Hindlimb muscle (tissue), 1 donor: ENCODE measurements around the gene OPRL1. TPM values are rescaled to one million over a fixed set of nuclear protein-coding genes. Genes with fewer than 3 reads are reported as not detected.
A peak's percentile ranks its signal among the peaks of the same experiment; 100 is the strongest.

Experiments used
- DNase-seq: peaks from one replicate; pipeline ENCODE4 v3.0.0-alpha.2; 2013
- polyA plus RNA-seq: library from polyadenylated mRNA; unstranded; fragments of 120-200 nt; gene quantifications from one replicate; pipeline ENCODE4 v1.2.1, GENCODE V29; 2013; ENCODE audit not compliant: insufficient read length

The OPRL1 gene
- 1.1 TPM for polyA plus RNA-seq

- DNase-seq, result no peak
Measured at GRCh38 chr20:64080013-64080812, at the start of gene OPRL1. OPRL1 (plus strand) TSS chr20:64080082; CDS start chr20:64092721, 12,639 bp downstream.

DNA sequence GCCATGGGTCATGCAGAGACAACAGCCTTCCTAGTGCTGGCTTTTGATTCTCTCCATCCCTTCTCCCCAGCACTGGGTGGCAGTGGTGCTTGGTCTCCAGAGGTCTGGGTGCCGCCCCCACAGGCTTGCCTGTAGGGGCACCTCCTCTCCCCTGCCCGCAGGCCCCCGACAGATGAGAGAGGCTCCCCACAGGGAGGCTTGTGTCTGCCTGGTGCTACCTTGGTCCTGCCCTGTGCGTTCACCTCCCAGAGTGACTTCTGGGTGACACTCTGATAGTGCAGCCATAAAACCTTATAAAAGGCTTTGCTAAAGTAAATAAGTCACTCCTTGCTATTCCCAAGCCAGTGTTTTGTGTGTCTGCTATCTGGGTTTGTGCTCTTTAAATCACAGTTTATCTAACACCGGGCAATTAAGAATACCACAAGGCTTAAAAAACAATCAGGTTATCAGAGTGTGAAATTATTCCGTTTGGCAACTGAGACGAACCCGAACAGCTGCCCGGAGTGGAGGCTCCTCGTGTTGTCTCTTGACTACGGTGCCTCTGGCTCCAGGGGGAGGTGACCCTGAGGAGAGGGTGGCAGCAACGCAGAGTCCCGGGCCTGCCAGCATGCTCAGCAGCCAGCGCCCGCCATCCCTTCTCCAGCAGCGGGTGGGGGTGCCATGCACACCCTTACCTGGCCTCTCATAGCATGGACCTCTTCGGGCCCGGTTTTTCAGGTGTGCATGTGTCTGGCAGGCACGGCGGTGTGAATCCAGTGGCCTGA, 49.3 kb upstream of the OPRL1 start:
- DNase-seq, result no peak

GRCh38 chr20:64031822-64032314, 48.0 kb upstream of the OPRL1 start:
- DNase-seq, result no peak

DNA sequence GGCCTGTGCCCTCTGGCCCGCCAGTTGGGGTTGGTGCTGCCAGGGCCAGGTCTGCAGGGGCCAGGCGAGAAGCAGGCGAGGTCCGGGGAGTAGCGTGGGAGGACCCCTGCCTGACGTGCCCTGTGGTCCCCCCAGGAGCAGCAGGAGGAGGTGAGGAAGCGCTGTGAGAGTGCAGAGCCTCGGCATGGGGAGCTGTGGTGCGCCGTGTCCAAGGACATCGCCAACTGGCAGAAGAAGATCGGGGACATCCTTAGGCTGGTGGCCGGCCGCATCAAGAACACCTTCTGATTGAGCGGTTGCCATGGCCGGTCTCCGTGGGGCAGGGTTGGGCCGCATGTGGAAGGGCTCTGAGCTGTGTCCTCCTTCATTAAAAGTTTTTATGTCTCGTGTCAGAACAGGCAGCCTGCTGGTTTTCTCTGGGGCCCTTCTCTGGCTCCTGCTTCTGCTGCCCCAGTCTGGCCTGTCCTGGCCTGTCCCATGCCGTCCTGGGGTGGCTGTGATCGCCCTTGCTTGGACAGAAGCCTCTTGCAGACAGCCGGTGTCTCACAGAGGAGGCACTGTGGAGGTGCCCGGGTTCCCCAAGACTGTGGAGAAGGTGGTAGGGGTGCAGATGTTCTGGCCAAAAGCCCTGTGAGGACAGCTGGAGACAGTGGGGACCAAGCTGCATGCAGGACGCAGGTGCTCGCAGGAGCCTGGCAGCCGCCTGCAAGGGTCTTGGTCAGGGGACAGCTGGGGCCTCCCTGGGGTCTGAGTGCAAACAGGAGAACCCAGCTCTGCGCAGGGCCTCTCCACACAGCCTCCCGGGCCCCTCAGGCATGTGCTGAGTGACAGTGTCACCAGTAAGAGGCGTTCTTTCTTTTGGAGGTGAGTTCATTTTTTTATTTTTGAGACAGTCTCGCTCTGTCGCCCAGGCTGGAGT, 46.9 kb upstream of the OPRL1 start:
- no peak for DNase-seq

DNA sequence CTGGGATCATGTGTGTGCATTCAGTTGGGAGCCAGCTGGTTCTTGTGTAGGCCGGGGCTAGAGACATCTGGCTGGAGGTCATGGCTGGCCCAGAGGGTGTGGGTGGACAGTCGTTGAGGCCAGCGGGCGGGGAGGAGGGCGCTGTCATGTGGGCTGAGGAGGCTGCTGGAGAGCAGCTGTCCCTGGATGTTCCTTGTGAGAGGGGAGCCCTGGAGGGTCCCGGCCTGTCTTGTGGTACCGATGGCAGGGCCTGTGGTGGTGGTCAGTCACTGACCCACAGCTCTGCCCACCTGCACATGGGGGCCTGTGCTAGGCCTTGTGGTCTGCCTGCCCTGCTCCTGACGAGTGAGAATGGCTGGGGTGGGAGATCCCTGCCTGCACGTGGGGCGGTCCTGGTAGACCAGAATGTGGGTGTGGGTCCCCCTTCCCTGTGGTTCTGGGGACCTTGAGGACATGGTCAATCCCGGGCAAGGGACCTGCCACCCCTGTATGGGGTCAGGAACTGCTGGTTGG, 45.8 kb upstream of the OPRL1 start:
- DNase-seq, result no peak

- no peak for DNase-seq
Measured at GRCh38 chr20:64035066-64035932, 44.6 kb upstream of the OPRL1 start.

DNA sequence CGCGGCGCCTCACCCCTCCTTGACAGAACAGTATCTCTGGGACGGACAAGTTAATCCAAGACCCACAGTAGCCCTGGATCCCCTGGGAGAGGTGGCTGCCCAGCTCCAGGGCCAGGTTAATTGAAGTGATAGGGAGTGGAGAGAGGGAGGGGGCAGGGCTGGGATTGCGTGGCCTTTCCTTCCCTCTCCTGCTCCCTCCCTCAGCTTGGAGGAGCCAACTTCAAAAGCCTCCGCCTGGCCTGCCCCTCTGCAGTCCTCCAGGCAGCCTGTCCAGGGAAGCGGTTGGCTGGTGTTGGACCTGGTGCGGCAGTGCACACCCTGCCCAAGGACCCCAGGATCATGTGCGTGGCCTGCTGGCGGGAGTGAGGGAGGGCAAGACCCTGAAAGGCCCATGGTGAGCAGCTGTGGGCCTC, 43.9 kb upstream of the OPRL1 start, which contains the start of gene C20orf204:
Gene C20orf204, plus strand, starts transcription at position 250 of the 413 bp plus-strand sequence. Its CDS starts 142 bp downstream, at position 392.
- no peak for DNase-seq

DNA sequence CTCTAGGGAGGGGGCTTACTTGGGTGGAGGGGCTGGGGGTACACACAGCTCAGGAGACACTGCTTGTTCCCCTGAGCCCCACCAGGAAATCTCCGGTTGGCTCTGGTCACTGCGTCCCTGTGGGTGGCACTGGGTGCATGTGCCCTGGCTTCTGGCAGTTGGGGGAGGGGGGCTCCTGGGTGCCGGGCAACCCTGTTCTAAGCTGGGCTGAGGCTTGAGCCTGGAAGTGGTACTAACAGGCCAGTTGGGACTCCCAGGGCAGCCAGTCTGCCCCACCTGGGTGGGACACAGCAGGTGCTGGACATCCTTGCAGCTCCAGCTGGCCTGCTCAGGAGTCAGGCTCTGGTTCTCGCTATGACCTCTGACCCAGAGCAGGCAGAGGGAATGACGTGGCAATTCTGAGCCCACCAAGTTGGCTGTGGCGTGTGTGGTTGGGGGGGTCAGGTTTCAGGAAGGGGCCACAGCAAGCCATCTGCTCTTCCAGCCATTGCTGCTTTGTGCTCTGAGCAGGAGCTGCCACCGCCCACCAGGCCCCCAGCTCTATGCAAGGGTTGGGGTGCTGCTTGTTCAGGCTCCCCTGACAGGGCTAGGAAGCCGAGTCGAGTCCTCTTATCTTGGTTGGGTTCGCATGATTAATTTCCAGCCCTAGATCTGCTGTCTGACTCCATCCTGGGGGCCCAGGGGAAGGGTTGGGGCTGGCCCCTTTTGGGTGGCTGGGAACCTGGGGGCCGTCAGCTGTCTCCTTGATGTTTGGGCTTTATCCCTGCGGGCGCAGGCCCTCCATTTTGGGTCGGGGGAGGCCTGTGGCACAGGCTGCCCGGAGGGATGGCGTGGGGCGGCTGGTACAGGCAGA, 43.3 kb upstream of the OPRL1 start:
- no peak for DNase-seq

DNA sequence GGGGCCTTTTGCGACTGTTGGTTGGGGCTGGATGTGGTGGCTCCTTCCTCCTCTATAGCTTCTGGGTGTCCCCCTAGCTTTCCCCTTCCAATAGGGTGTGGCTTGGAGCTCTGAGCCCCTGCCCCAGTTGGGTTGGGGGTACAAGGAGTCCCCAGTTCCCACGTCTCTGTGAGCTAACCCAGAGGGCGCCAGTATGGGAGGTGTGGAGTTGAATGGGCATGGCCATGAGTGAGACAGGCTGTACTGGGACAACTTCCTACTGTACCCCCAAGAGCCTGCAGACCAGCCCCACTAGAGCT, 42.7 kb upstream of the OPRL1 start:
- no peak for DNase-seq

- no peak for DNase-seq
Measured at GRCh38 chr20:64037498-64038213, 42.2 kb upstream of the OPRL1 start.

- DNase-seq, result no peak
Measured at GRCh38 chr20:64038224-64038564, 41.7 kb upstream of the OPRL1 start.

GRCh38 chr20:64038565-64039292, 41.2 kb upstream of the OPRL1 start:
- DNase-seq, result peak; percentile 53

DNA sequence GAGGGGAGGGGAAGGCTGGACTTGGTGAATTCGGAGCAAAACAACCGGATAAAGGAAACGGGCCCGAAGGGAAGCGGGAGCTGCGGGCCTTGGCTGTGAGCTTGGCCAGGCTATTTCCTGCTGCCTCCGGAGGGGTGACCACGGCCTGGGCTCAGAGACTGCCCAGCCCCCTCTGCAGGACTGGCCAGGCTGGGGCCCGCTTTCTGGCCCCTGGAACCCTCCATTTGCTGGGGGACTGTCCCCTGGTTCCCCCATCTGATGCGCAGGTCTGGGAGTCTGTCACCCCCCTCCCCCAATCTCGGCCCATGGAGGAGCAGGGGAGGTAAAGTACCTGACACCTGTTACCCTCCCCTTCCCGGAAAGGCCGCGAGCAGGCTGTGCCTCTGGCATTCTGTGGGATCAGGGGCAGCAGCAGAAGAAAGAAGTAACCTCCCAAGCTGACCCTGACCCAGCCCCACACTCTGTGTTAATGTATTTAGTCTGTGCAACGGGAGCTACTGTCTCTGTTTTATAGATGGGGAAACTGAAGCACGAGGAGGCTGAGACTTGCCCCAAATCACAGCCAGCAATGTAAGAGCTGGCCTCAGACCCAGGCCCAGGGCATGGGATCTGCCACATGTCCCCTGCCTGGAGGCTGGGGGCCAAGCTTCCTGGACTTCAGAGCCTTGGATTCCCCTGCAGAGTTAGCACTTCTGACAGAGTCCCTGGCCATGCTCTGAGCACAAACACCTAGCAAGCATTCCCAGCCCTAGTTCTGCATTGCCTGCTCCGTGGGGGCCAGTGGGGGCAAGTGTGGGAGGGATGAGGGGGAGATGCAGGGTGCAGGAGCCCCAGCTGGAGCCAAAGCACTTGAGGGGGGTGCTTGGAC, 40.4 kb upstream of the OPRL1 start:
- DNase-seq, result no peak

DNA sequence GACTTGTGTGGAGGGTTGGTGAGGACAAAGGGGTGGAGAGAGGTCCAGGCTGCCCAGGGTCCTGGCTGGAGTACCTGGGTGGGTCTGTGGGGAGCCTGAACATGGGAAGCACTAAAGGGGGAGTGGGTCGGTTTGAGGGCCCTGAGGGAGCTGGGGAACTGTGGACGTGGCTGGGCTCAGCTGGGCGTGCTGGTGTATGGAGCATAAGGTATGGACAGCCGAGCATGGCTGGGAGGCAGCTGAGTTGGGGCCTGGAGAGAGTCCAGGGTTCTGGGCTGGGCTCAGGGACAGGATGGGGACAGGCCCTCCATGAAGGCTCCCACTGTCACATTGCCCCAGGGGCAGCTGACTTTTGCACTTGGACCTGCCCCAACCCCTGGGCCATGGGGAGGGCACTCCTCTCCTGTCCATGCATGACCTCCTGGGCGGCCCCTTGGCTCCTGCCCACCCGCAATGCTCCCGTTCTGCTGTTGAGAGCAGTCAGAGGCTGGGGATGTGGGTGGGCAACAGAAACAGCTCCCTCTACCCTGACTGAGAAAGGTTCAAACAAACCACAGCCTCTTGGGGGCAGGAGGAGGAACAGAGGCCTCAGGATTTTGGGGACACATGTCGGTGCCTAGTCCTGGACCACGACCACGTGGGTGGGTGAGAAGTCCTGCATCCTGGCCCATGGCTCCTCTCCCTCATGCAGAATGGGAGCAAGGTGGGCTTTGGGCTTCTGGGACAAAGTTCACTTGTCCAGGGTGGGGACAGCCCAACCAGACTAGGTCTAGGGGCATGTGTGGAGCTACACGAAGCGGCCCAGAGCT, 39.4 kb upstream of the OPRL1 start:
- DNase-seq, result no peak

DNA sequence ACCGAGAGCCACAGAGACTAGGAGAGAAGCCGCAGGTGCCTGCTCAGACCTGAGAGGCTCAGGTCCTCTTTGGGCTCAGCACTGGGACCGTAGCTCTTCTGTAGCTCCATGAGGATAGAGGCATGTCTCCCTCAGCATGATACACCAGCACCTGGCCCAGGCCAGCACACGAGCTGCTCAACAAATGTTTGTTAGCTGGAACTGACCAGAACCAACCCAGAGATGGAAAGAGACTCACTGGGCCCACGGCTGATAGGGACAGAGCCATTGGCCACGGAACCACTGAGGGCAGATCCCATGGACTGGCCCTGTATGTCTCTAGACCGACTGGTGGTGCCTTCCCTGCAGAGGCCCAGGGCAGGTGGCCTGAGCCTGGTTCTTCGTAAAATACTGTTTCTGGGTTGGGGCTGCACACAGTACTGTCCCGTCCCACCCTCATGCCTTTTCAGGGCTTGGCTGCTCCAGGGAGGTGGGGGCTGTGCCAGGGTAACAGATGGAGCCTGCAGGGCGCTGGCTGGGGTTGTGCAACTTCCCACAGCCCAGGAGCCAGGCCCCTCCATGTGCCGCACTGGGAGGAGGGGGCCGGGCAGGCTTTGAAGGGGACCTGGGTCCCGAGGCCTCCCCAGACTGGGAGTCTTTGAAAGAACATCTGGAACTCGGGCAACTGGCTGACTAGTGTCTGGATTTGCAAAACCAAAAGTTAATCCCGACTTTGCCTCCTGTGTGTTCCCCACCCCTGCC, 38.7 kb upstream of the OPRL1 start:
- DNase-seq, result no peak

DNA sequence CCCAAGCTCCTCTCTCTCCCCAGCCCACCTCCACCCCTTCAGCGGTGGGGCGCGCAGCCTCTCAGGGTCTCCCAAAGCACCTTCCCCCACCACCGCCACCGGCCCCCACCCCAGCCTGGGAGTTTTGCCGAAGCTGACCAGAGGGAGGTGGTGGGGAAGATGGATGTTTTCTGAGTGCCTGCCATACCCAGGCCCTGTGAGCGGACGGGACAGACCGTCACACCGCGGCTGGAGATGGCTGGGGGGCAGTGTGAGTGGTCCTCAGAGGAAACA, 38.2 kb upstream of the OPRL1 start:
- no peak for DNase-seq
